Stimulated activated effector memory CD8-positive, alpha-beta T cell treated with anti-CD3 and anti-CD28 coated beads, Interleukin-12 subunit alpha, Interleukin-12 subunit beta, amount 100 ng/mL, for 72 hours (primary cell): Measurements from ENCODE around the gene ARHGAP6.

Source experiments
- ATAC-seq: fragments of 150-1000 bp; cut with Tn5 transposase; 2 replicates; pipeline ENCODE4 v1.10.0; 2021
- DNase-seq, 2 donors: peaks; one replicate each; pipeline ENCODE4 v3.0.0; 2021 to 2022; ENCODE audit warnings: low spot score in 2 of 2
- H3K27ac Mint-ChIP-seq: one replicate; pipeline ENCODE4 v1.8.0; 2022; ENCODE audit warnings: mild to moderate bottlenecking, mixed read lengths
- H3K36me3 Mint-ChIP-seq: one replicate; pipeline ENCODE4 v1.8.0; 2022; ENCODE audit warnings: mild to moderate bottlenecking, mixed read lengths
- H3K4me1 Mint-ChIP-seq: one replicate; pipeline ENCODE4 v1.8.0; 2022; ENCODE audit warnings: mixed read lengths
- H3K4me3 Mint-ChIP-seq: one replicate; pipeline ENCODE4 v1.8.0; 2022; ENCODE audit warnings: mild to moderate bottlenecking, mixed read lengths
- H3K9me3 Mint-ChIP-seq: one replicate; pipeline ENCODE4 v1.8.0; 2022; ENCODE audit warnings: mixed read lengths

The ARHGAP6 gene

GRCh38 chrX:11319806-11320520, 345.8 kb downstream of the ARHGAP6 start:
- Mint-ChIP-seq H3K9me3 (no peaks in the 10 kb centered on the region), H3K4me1 (no peaks in the 10 kb centered on the region), H3K36me3 (no peaks in the 10 kb centered on the region), H3K4me3 (no peak overlapping the region), H3K27ac (no peak overlapping the region)
- ATAC-seq (no peak), DNase-seq (no peak)

GRCh38 chrX:11311706-11312105, 354.0 kb downstream of the ARHGAP6 start:
- no peaks in the 10 kb centered on the region for H3K4me1 Mint-ChIP-seq
- no peak for DNase-seq

GRCh38 chrX:11309220-11309619, 356.5 kb downstream of the ARHGAP6 start:
- Mint-ChIP-seq H3K4me1 (no peaks in the 10 kb centered on the region), H3K4me3 (no peak overlapping the region), H3K9me3 (peaks cover 3% of the 10 kb centered on the region), H3K27ac (no peak overlapping the region), H3K36me3 (no peaks in the 10 kb centered on the region)
- DNase-seq (no peak), ATAC-seq (no peak)

More at GRCh38 chrX:11311706-11312105, 354.0 kb downstream of the ARHGAP6 start:
- Mint-ChIP-seq H3K36me3 (no peaks in the 10 kb centered on the region), H3K4me3 (no peak overlapping the region), H3K27ac (no peak overlapping the region), H3K9me3 (peaks cover 3% of the 10 kb centered on the region)
- no peak for ATAC-seq

- no peak overlapping the region for H3K4me3 Mint-ChIP-seq
- H3K27ac Mint-ChIP-seq: no peak overlapping the region
- ATAC-seq: no peak
Observed at GRCh38 chrX:11305641-11306040, 360.1 kb downstream of the ARHGAP6 start.

GRCh38 chrX:11304829-11305228, 360.9 kb downstream of the ARHGAP6 start:
- no peaks in the 10 kb centered on the region for H3K9me3 Mint-ChIP-seq

More at GRCh38 chrX:11305641-11306040, 360.1 kb downstream of the ARHGAP6 start:
- no peak for DNase-seq
- Mint-ChIP-seq H3K9me3 (no peaks in the 10 kb centered on the region), H3K4me1 (no peaks in the 10 kb centered on the region), H3K36me3 (no peaks in the 10 kb centered on the region)

GRCh38 chrX:11298600-11298999, 367.1 kb downstream of the ARHGAP6 start:
- H3K27ac Mint-ChIP-seq: no peak overlapping the region
- no peak for ATAC-seq

More at GRCh38 chrX:11304829-11305228, 360.9 kb downstream of the ARHGAP6 start:
- no peak overlapping the region for H3K27ac Mint-ChIP-seq
- H3K4me3 Mint-ChIP-seq: no peak overlapping the region
- DNase-seq: no peak
- no peaks in the 10 kb centered on the region for H3K4me1 Mint-ChIP-seq
- no peak for ATAC-seq
- H3K36me3 Mint-ChIP-seq: no peaks in the 10 kb centered on the region

GRCh38 chrX:11296051-11296450, 369.7 kb downstream of the ARHGAP6 start:
- ATAC-seq (no peak), DNase-seq (no peak)
- no peak overlapping the region for H3K27ac Mint-ChIP-seq
- no peaks in the 10 kb centered on the region for H3K36me3 Mint-ChIP-seq
- H3K9me3 Mint-ChIP-seq: no peaks in the 10 kb centered on the region
- H3K4me1 Mint-ChIP-seq: no peaks in the 10 kb centered on the region
- H3K4me3 Mint-ChIP-seq: no peak overlapping the region

More at GRCh38 chrX:11298600-11298999, 367.1 kb downstream of the ARHGAP6 start:
- Mint-ChIP-seq H3K4me1 (no peaks in the 10 kb centered on the region), H3K36me3 (no peaks in the 10 kb centered on the region), H3K4me3 (no peak overlapping the region), H3K9me3 (no peaks in the 10 kb centered on the region)
- no peak for DNase-seq

- H3K4me1 Mint-ChIP-seq: no peaks in the 10 kb centered on the region
- DNase-seq (no peak), ATAC-seq (no peak)
- no peak within 1 kb of the TSS for H3K27ac Mint-ChIP-seq
- no peak within 1 kb of the TSS for H3K4me3 Mint-ChIP-seq
- H3K9me3 Mint-ChIP-seq: no peaks in the 10 kb centered on the region
- H3K36me3 Mint-ChIP-seq: no peaks in the 10 kb centered on the region
Observed at GRCh38 chrX:11293113-11293512, 372.6 kb downstream of the ARHGAP6 start, which contains the start of gene AMELX. AMELX (plus strand) TSS chrX:11293413; CDS start chrX:11294789, 1,376 bp downstream.

- no peak overlapping the region for H3K4me3 Mint-ChIP-seq
- H3K27ac Mint-ChIP-seq: no peak overlapping the region
- DNase-seq (no peak), ATAC-seq (no peak)
- no peaks in the 10 kb centered on the region for H3K4me1 Mint-ChIP-seq
- H3K9me3 Mint-ChIP-seq: no peaks in the 10 kb centered on the region
- no peaks in the 10 kb centered on the region for H3K36me3 Mint-ChIP-seq
Observed at GRCh38 chrX:11290416-11291102, 375.2 kb downstream of the ARHGAP6 start.

GRCh38 chrX:11287505-11287904, 378.2 kb downstream of the ARHGAP6 start:
- Mint-ChIP-seq H3K9me3 (no peaks in the 10 kb centered on the region), H3K36me3 (no peaks in the 10 kb centered on the region), H3K4me1 (no peaks in the 10 kb centered on the region), H3K4me3 (no peak overlapping the region), H3K27ac (no peak overlapping the region)
- ATAC-seq (no peak), DNase-seq (no peak)

GRCh38 chrX:11285651-11286050, 380.1 kb downstream of the ARHGAP6 start:
- ATAC-seq: no peak
- DNase-seq: no peak

GRCh38 chrX:11282043-11282442, 383.7 kb downstream of the ARHGAP6 start:
- Mint-ChIP-seq H3K9me3 (no peaks in the 10 kb centered on the region), H3K36me3 (no peaks in the 10 kb centered on the region)
- no peak for ATAC-seq

More at GRCh38 chrX:11285651-11286050, 380.1 kb downstream of the ARHGAP6 start:
- no peaks in the 10 kb centered on the region for H3K36me3 Mint-ChIP-seq
- no peak overlapping the region for H3K4me3 Mint-ChIP-seq
- H3K9me3 Mint-ChIP-seq: no peaks in the 10 kb centered on the region
- no peaks in the 10 kb centered on the region for H3K4me1 Mint-ChIP-seq
- H3K27ac Mint-ChIP-seq: no peak overlapping the region

GRCh38 chrX:11273544-11273943, 392.2 kb downstream of the ARHGAP6 start:
- Mint-ChIP-seq H3K27ac (no peak overlapping the region), H3K9me3 (no peaks in the 10 kb centered on the region), H3K36me3 (no peaks in the 10 kb centered on the region), H3K4me3 (no peak overlapping the region), H3K4me1 (no peaks in the 10 kb centered on the region)
- ATAC-seq: no peak
- no peak for DNase-seq

More at GRCh38 chrX:11282043-11282442, 383.7 kb downstream of the ARHGAP6 start:
- no peak overlapping the region for H3K27ac Mint-ChIP-seq
- no peak for DNase-seq
- no peak overlapping the region for H3K4me3 Mint-ChIP-seq
- H3K4me1 Mint-ChIP-seq: no peaks in the 10 kb centered on the region

GRCh38 chrX:11272863-11273262, 392.9 kb downstream of the ARHGAP6 start:
- ATAC-seq (no peak), DNase-seq (no peak)
- H3K4me3 Mint-ChIP-seq: no peak overlapping the region
- H3K9me3 Mint-ChIP-seq: no peaks in the 10 kb centered on the region
- H3K4me1 Mint-ChIP-seq: no peaks in the 10 kb centered on the region
- no peak overlapping the region for H3K27ac Mint-ChIP-seq
- no peaks in the 10 kb centered on the region for H3K36me3 Mint-ChIP-seq

- DNase-seq: no peak
- H3K4me1 Mint-ChIP-seq: no peaks in the 10 kb centered on the region
- no peak for ATAC-seq
- no peaks in the 10 kb centered on the region for H3K36me3 Mint-ChIP-seq
- no peaks in the 10 kb centered on the region for H3K9me3 Mint-ChIP-seq
- no peak overlapping the region for H3K27ac Mint-ChIP-seq
- no peak overlapping the region for H3K4me3 Mint-ChIP-seq
Observed at GRCh38 chrX:11272290-11272689, 393.4 kb downstream of the ARHGAP6 start.

GRCh38 chrX:11269996-11270395, 395.7 kb downstream of the ARHGAP6 start:
- Mint-ChIP-seq H3K4me3 (no peak overlapping the region), H3K4me1 (no peaks in the 10 kb centered on the region), H3K36me3 (no peaks in the 10 kb centered on the region), H3K27ac (no peak overlapping the region), H3K9me3 (no peaks in the 10 kb centered on the region)
- ATAC-seq (no peak), DNase-seq (no peak)
